Islet precursor cell (in vitro differentiated cells): ENCODE data around the gene C4orf54.

Source experiments
- DNase-seq: peaks from one replicate; pipeline ENCODE4 v3.0.0-alpha.2; 2018

The C4orf54 gene

DNA sequence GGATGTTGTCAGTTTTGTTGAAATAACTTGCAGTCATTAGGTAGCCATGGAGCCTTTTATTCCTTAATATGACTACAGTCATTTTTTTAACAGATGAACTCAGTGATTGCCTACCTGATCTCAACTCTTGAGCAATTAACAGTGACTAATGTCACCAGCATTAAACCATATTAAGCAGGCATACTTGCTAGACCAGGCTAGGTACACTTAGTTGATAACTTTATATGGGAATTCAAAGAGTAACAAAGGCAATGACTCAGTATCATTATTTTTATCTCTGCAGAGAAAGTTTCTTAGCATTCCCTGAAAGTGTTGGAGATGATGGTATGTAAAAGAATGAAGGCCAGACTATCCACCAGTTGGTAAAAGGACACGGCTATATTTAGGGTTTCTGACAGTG, at the start of gene C4orf54:
Gene C4orf54 (minus strand): TSS at position 31 of the 400 bp plus-strand sequence. CDS start 3,180 bp downstream, outside the sequence.
- DNase-seq, result no peak

DNA sequence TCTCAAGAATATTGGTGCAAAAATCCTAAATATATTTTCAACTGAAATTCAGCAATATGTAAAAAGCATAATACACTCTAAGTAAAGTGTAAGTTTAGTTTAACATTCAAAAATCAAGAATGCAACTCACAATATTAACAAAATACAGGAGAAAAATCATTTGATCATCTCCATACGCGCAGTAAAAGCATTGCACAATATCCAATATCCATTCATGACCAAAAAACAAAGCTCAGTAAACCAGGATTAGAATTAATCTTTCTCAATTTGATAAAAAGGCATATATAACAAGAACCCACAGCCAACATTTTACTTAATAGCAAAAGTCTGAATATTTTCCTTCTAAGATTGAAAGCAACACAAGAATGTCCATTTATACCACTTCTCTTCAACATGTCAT, 48.3 kb upstream of the C4orf54 start:
- DNase-seq, result no peak

DNA sequence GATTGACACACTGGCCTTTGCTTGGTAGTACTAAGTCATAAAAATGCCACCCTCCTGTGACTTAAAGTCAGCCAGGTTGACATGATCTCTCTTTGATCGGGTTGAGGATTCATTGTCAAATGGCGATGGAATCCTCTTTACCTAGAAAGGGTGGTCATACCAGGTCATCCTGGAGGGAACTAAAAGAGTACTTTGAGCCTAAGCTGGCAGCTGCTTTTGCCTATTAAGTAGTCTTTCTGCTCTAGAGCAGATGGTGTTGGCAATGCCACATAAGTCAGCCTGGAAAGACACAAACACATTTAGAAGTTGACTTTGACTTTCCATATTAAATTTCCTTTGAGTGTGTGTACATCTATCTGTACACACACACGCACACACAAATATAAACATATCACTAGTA, 39.2 kb upstream of the C4orf54 start:
- DNase-seq, result no peak

- no peak for DNase-seq
Observed at GRCh38 chr4:99693140-99693539, 35.5 kb upstream of the C4orf54 start.

DNA sequence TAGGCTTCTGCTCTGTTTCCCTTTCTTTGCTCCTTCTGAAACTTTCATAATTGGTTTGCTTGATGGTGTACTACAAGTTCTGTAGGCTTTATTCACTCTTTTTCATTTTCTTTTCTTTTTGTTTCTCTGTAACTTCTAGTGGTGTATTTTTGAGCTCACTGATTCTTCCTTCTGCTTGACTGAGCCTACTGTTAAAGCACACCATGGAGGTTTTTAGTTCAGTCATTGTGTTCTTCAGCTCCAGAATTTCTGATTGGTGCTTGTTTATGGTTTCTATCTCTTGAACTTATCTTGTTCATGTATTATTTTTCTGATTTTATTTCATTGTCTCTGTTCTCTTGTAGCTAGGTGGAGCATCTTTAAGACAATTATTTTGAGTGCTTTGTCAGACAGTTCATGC, 33.4 kb upstream of the C4orf54 start:
- no peak for DNase-seq

DNA sequence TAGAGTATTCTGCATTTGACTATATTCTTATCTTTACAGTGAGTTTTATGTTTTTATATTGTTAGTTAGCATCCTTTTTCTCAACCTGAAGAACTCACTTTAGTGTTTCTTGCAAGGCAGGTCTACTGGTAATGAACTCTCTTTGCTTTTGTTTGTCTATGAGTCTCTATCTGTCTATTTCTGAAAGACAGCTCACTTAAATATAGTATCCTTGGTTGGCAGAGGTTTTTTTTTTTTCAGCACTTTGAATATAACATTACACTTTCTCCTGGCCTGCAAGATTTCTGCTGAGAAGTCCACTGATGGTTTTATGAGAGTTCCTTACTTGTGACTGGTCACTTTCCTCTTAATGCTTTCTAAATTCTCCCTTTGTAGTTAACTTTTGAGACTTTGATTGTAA, 32.8 kb upstream of the C4orf54 start:
- DNase-seq, result no peak

- no peak for DNase-seq
Observed at GRCh38 chr4:99687120-99687519, 29.5 kb upstream of the C4orf54 start.

DNA sequence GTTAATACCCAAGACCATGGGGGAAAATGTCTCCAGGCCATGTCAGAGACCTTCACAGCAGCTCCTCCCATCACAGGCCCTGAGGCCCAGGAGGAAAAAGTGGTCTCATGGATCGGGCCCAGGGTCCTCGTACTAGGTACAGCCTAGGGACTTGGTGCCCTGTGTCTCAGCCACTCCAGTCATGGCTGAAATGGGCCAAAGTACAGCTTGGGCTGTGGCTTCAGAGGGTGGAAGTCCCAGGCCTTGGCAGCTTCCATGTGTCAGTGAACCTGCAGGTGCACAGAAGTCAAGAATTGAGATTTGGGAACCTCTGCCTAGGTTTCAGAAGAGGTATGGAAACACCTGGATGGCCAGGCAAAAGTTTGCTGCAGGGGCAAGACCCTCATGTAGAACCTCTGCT, 27.6 kb upstream of the C4orf54 start:
- no peak for DNase-seq

GRCh38 chr4:99683895-99684294, 26.3 kb upstream of the C4orf54 start:
- no peak for DNase-seq

DNA sequence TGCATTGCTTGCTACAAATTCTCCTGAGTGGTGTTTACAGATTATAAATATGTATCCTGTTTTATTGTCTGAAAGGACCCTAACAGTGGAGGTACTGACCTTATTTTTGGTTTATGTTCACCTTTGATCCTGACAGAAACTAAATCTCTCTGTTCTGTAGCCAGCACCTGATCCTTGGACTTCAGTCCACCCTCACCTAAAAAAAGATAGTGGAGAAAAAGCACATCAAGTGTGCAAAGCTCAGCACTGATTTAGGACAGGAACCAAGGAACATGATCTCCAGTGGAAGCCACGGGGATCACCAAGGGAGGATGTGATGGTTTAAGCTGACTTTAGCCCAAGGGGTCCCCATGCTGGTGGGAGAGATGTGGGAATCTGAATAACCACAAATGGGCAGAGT, 22.3 kb upstream of the C4orf54 start:
- no peak for DNase-seq

GRCh38 chr4:99679204-99679603, 21.6 kb upstream of the C4orf54 start:
- no peak for DNase-seq

DNA sequence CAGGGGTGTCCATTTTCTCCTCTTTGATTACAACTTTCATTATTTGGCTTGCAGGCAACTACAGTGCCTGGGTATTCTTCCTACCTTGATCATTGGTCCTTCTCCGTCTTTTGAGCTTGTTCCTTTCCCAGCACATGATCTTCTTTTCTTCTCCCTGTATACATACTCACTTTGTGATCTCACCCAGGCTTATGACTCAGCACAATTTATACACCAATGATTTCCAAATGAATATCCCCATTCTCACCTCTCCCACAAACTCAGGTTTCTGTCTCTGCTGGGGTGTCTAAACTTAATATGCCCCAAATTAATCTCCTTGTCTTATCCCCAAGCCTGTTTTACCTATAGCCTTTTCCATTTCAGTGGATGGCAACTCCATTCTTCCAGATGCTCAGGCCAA, 19.5 kb upstream of the C4orf54 start:
- DNase-seq, result no peak

GRCh38 chr4:99670409-99671073, 12.9 kb upstream of the C4orf54 start:
- no peak for DNase-seq

GRCh38 chr4:99669084-99669483, 11.5 kb upstream of the C4orf54 start:
- DNase-seq, result no peak

DNA sequence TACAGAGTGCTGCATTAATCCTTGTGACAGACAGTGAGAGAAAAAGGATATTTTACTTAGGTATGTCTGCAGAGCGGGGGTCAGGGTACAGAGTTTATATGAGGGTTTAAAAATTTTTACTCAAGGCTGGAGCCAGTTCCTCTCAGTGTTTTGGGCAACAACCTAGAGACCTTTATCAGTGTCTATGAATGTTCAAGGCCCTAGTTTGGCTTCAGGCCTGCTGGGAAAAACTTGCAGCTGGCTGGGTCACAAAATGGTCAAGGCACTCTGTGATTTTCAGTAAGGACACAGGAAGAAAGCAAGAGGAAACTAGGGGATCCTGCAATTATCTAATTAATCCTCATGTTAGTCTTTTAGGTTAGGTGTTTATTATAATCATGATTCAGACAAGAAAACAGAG, 10.8 kb upstream of the C4orf54 start:
- DNase-seq, result no peak

DNA sequence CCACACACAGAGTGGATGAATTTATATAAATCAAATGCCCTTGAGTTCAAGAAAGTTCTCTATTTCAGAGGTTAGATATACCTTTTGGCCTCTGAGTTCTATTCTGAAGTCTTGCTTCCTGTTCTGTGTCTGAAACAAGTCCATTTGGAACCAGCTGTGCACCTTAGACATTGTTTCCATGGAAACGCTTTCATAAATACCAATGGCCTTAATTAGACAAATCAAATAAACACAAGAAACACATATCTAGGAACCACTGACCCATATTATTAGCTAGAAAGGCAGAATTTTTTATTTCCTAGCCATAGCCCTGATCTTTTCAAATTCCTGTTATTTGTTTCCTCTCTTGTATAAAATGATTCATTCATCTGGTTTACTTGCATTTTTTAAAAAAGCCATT, 8.4 kb upstream of the C4orf54 start:
- no peak for DNase-seq

DNA sequence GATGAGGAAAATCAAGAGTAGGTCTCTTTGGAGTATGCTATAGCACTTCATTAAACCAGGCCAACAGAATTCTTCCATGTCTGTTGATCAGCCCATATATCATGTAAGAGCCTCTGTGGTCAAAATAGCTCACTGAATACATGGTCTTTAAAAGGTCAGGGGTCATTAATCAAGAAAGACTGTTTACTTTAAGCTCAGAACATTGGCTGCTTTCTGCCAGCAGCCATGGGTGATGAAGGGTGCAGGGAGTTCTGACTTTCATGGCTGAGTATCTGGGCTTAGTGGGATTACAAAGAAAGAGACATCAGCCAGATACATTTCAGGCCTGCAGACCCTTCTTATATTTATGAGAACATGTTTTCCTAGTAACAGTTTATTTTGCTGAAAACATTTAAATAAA, 7.1 kb upstream of the C4orf54 start:
- DNase-seq, result peak; percentile 52

- no peak for DNase-seq
Observed at GRCh38 chr4:99661907-99662306, 4.3 kb upstream of the C4orf54 start.

- DNase-seq, result no peak
Observed at GRCh38 chr4:99658666-99659065, 1.0 kb upstream of the C4orf54 start.

- DNase-seq, result no peak
Observed at GRCh38 chr4:99655308-99656081, 2.1 kb downstream of the C4orf54 start.

- no peak for DNase-seq
Observed at GRCh38 chr4:99654361-99654761, 3.3 kb downstream of the C4orf54 start.

- DNase-seq, result no peak
Observed at GRCh38 chr4:99653916-99654315, 3.7 kb downstream of the C4orf54 start.

DNA sequence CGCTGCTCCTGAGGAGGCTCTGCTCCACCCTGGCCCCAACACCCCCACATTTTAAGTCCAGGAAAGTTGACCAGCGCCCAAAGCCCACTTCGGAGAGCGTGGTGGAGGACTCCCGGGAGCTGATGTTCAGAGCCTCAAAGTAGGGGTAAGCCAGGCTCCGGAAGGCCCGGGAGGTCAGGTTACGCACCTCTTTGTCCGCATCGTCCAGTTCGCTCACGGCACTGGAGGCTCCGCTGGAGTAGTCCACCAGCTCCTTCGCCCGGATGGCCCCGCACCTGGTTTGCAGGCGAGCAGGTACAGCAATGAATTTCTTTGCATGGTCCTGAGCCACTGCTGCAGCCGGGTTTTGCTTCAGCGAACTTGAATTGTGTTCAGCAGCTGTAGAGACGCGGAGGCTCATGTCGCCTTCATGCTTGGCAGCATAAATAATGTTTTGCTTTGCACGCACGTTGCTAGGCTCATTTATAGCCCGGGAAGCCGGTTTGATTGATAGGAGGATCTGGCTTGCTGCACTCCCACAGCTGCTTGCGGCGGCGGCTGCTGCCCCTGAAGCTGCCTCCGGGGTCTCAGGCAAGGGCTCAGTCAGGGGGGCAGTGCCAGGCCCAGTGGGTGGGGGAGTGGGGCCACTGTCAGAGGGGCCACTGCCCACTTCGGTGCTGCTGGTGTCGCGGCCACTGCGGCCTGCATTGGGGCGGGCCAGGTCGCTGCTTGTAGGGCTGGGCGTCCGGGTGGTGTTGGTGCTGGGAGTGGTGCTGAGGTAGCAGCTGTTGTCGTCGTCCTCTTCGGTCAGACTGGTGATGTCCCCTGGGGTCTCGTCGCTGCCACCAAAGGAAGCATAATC, 4.8 kb downstream of the C4orf54 start:
- no peak for DNase-seq
